Measurements from ENCODE around the gene NEUROD1. TPM values are rescaled to one million over a fixed set of nuclear protein-coding genes. Genes with fewer than 3 reads are reported as not detected.

The NEUROD1 gene
- total and polyA plus RNA-seq, 3 experiments from 2014 or later = not detected

Other genes with a start within 250 kb of the NEUROD1 start
- 100 to 1,000 TPM; 142 TPM for gene ITGA4, start 223.1 kb downstream of the NEUROD1 start, total RNA-seq
- 212 TPM for gene ITGA4, start 223.1 kb downstream of the NEUROD1 start, polyA plus RNA-seq
- not detected for gene CERKL, start 23.4 kb downstream of the NEUROD1 start, total RNA-seq
- 31.9 TPM for gene CERKL, start 23.4 kb downstream of the NEUROD1 start, polyA plus RNA-seq
- 10 to 100 TPM; 51.8 to 58.4 TPM for gene ITPRID2, start 211.2 kb upstream of the NEUROD1 start, total RNA-seq
- 3.4 TPM for gene ITPRID2, start 211.2 kb upstream of the NEUROD1 start, polyA plus RNA-seq